Middle frontal gyrus (tissue), 1 donor: ENCODE measurements around the gene IL9.
"Not testable (repeated sequence)": the region's sequence is repeated elsewhere in the genome, so short reads cannot be mapped to it uniquely, and the experiment has no call there.

Source experiments
- DNase-seq: peaks from one replicate; pipeline ENCODE4 v3.0.0-alpha.2; 2015; ENCODE audit warnings: low spot score; ENCODE audit errors: extremely low spot score

IL9 gene

GRCh38 chr5:135869276-135869675 is 26.4 kb downstream of the IL9 start:
- DNase-seq, result no peak

- no peak for DNase-seq
Measured at GRCh38 chr5:135868681-135869080, 27.0 kb downstream of the IL9 start.

- no peak for DNase-seq
Measured at GRCh38 chr5:135867599-135867998, 28.0 kb downstream of the IL9 start.

GRCh38 chr5:135866016-135866415 is 29.6 kb downstream of the IL9 start:
- no peak for DNase-seq

GRCh38 chr5:135864503-135865435 is 30.9 kb downstream of the IL9 start:
- DNase-seq, result no peak

- no peak for DNase-seq
Measured at GRCh38 chr5:135862744-135863143, 32.9 kb downstream of the IL9 start.

GRCh38 chr5:135862086-135862485 is 33.6 kb downstream of the IL9 start:
- DNase-seq, result no peak

GRCh38 chr5:135861641-135862040 is 34.0 kb downstream of the IL9 start:
- DNase-seq, result no peak

- DNase-seq, result no peak
Measured at GRCh38 chr5:135859641-135860040, 36.0 kb downstream of the IL9 start.

GRCh38 chr5:135859186-135859585 is 36.5 kb downstream of the IL9 start:
- DNase-seq, result not testable (repeated sequence)

- DNase-seq, result no peak
Measured at GRCh38 chr5:135857630-135858311, 37.9 kb downstream of the IL9 start.

- no peak for DNase-seq
Measured at GRCh38 chr5:135851915-135852845, 43.5 kb downstream of the IL9 start.

GRCh38 chr5:135851186-135851914 is 44.3 kb downstream of the IL9 start:
- DNase-seq, result no peak

- DNase-seq, result no peak
Measured at GRCh38 chr5:135850671-135851070, 45.0 kb downstream of the IL9 start.

- DNase-seq, result no peak
Measured at GRCh38 chr5:135850231-135850630, 45.4 kb downstream of the IL9 start.

- DNase-seq, result no peak
Measured at GRCh38 chr5:135847976-135848375, 47.7 kb downstream of the IL9 start.

- DNase-seq, result no peak
Measured at GRCh38 chr5:135846311-135846710, 49.3 kb downstream of the IL9 start.

- DNase-seq, result no peak
Measured at GRCh38 chr5:135843571-135844337, 51.9 kb downstream of the IL9 start.

GRCh38 chr5:135842737-135843136 is 52.9 kb downstream of the IL9 start:
- DNase-seq, result peak; percentile 47
